Fibroblast of mammary gland (primary cell): Measurements from ENCODE around the gene PLAGL2.
A peak's percentile ranks its signal among the peaks of the same experiment; 100 is the strongest.
"Not testable (repeated sequence)": the region's sequence is repeated elsewhere in the genome, so short reads cannot be mapped to it uniquely, and the experiment has no call there.

ENCODE experiments used
- DNase-seq: peaks from one replicate; pipeline ENCODE4 v3.0.0-alpha.2; 2010; ENCODE audit warnings: low read depth
- H3K4me3 ChIP-seq: 2 replicates; pipeline ENCODE4 v1.5.1; 2011; ENCODE audit warnings: low read depth, mild to moderate bottlenecking, low read length, moderate library complexity; ENCODE audit not compliant: control insufficient read depth
- TF ChIP-seq, protein P1 (sequence below): conservative IDR thresholded peaks from 2 replicates; pipeline ENCODE4 v1.5.1; 2011; ENCODE audit warnings: low read depth, low read length, inconsistent platforms; ENCODE audit not compliant: control insufficient read depth, insufficient read depth

PLAGL2 gene

DNA sequence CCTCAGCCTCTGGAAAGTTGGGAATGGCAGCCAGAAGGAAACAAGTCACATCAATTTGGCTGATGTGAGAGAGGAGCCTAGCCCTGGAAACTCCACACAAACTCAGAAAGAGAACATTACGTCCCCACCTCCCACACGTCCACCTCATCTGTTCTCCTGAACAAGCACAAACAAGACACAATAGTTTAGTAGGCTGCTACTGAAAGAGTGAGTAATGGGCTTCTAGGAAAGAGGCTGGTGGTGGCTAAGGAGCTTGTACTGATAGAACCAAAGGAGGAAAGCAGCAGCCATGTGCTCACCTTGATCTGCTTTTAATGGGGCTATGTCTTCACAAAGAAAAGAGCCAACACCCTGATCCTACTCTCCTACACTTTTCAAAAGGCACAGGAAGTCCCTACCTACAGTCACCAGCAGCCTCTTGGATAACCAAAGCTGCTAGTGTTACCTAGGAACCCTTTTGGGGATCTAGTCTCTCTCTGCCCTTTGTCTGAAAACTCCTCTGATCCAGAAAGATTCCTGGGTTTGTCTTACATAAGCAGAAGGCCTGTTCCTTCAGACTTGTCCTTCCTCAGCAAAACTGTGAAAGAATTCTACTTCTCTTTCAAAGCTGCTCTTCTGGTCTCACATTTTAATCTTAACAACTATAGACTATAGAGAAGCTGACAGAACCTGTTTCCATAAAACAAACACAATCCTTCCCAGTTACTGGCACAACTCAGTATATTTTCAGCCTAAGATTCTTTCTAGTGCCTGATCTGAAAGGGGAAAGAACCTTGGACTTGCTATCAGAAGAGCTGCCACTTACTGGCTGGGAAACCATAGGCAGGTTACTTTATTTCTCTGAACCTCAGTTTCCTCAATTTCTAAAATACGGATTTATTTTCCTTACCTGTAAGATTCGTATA lies 3.1 kb downstream of the PLAGL2 start:
- TF ChIP-seq, protein P1, sequence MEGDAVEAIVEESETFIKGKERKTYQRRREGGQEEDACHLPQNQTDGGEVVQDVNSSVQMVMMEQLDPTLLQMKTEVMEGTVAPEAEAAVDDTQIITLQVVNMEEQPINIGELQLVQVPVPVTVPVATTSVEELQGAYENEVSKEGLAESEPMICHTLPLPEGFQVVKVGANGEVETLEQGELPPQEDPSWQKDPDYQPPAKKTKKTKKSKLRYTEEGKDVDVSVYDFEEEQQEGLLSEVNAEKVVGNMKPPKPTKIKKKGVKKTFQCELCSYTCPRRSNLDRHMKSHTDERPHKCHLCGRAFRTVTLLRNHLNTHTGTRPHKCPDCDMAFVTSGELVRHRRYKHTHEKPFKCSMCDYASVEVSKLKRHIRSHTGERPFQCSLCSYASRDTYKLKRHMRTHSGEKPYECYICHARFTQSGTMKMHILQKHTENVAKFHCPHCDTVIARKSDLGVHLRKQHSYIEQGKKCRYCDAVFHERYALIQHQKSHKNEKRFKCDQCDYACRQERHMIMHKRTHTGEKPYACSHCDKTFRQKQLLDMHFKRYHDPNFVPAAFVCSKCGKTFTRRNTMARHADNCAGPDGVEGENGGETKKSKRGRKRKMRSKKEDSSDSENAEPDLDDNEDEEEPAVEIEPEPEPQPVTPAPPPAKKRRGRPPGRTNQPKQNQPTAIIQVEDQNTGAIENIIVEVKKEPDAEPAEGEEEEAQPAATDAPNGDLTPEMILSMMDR = no peak
- peak; percentile 63 for DNase-seq
- H3K4me3 ChIP-seq = no peak overlapping the region

DNA sequence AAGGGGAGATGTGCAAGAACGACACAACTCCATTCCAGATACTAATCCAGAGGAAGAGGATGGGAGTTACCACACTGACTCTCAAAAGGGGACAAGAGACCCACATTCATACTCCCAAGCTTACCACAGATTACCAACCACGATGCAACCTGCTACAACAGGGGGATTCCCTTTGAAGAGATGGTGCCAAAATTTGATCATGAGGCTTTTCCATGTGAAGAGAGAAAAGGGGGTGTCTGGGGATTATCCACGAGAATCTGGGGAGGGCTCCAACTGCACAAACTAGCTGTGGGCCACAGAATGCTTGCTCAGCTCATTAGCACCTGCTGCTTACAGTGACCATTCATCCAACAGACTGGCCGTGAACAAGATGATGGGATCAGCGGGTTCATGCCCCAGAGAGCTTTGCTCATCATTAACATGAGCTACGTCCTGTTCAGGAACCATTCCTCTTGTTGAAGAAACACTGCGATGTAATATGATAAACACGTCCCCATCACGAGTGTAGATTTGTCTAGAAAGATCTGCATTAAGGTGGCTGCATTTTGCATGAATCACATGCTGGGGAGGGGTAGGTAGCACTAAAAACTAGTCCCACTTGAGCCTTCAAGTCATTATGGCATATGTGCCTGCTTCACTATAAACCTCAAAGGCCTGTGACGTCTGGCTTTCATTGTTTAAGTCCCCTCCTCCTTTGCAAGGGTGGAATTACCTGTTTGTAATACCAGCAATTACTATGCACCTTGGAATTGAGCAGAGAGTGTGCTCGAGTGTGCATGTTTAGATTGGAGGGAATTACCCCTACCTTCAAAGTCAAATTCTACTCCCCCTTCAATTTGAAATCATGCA lies 4.0 kb downstream of the PLAGL2 start:
- no peak overlapping the region for H3K4me3 ChIP-seq
- TF ChIP-seq, protein P1 = no peak
- no peak for DNase-seq

DNA sequence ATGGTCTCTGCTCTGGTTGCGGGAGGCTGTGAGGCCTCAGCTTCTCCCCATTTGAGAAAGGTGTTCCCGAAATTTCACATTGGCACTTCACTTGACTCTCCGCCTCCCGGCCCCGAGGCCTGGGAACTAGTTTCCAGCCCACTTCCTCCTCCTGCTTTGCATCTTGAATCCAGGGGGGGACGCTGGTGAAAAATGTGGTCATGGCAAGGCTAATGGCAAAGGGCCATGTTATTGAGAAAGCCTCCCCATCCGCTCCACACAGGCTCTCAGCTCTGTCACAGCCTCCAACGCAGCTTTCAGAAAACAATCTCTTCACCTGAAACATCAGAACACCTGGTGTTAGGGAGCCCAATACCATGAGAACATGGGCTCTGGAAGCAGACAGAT lies 5.6 kb downstream of the PLAGL2 start:
- DNase-seq = peak; percentile 57
- TF ChIP-seq, protein P1 = no peak
- no peak overlapping the region for H3K4me3 ChIP-seq

DNA sequence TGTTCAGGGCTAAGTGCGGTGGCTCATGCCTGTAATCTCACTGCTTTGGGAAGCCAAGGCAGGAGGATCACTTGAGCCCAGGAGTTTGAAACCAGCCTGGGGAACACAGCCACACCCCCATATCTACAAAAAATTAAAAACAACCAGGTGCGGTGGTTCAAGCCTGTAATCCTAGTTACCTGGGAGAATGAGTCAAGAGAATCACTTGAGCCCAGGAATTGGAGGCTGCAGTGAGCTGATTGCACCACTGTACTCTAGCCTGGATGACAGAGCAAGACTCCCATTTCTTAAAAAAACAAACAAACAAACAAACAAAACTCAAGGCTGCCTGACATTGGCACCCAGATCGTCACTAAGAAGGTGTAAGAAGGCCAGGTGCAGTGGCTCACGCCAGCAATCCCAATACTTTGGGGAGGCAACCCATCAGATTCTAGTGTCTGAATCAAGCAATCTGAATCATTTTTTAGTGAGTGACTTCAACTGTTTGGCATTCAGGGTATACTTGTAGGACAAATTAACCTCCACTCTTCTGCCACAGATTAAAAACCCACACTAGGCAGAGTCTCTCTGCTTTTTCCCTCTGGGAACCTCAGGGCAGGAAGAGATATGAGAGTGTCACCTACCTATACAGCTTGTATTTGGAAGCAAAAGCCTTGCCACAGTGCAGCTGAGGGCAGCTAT lies 6.1 kb downstream of the PLAGL2 start:
- TF ChIP-seq, protein P1 = no peak
- DNase-seq = peak; percentile 32
- H3K4me3 ChIP-seq = no peak overlapping the region

DNA sequence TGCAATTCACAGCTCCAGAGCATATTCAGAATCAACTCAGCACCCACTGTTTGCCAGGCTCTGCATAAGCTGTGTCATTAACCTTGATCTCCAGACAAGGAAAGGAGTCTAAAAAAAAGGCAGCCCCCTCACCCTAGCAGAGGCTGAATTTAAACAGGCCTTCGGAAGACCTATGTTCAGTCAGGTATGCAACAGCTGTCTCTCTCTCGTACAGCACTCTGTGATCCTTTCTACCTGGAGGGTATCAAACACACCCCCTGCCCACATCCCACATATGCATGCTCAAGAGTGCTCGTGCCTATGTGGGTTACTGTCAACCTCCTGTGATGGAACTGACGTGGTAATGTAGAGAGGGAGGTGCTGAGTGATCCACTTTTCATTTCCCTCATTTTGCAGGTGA lies 8.5 kb downstream of the PLAGL2 start:
- H3K4me3 ChIP-seq = no peak overlapping the region
- no peak for DNase-seq
- TF ChIP-seq, protein P1 = no peak

DNA sequence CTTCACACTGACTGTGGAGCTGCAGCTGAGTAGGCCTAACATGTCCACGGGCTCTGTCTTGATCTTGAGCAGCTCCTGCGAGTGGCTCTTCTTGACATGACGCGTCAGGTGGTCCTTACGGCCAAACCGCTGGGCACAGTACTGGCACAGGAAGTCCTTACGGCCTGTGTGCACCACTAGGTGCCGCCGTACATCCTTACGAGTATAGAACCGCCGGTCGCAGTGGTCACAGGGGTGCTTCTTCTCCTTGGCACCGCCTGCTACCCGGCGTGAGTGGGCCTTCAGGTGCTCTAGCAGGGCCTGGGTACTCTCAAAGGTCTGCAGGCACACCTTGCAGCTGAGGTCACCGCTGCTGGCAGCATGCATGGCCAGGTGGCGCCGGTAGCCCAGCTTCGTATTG lies 10.4 kb downstream of the PLAGL2 start:
- DNase-seq, H3K4me3 ChIP-seq: not testable (repeated sequence)

DNA sequence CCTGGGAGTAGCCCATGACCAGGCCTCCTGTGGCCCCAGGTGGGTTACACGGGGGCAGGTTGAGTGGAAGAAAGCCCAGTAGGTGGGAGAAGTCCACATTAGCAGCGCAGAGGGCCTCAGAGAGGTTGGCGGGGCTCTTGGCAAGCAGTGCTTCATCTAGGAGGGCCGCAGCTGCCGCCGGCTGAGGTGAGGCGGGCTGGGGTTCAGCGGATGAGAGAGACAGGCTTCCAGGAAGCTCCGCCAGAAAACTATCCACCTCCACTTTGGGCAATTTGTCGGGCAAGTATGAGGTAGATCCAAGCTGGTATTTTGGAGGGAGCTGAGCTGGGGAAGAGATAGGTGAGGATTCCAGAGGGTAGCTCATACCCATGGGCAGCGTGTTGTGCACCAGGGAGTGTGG lies 10.9 kb downstream of the PLAGL2 start:
- not testable (repeated sequence) for H3K4me3 ChIP-seq, DNase-seq
